Panc1 (cell line): ENCODE results near the gene ITGB6. TPM values are rescaled to one million over a fixed set of nuclear protein-coding genes. Genes with fewer than 3 reads are reported as not detected.

Experiments
- ATAC-seq: fragments of 200-7000 bp; cut with Tn5 transposase; 2 replicates; pipeline ENCODE4 v1.9.1; 2020; ENCODE audit warnings: mild to moderate bottlenecking, moderate library complexity
- BruUV-seq: library from RNA; stranded (reverse); fragments of 400-500 nt; replicated peaks from 2 replicates; lab custom pipeline; 2021; lab: Mats Ljungman, UMichigan
- CTCF ChIA-PET: fragments of 300-600 bp; sonication (Branson Sonifier 250); formaldehyde crosslinking; loops from one replicate; lab custom pipeline; 2022; ENCODE audit warnings: antibody characterized with exemption; lab: Charles Lee
- POLR2A ChIA-PET: fragments of 300-600 bp; sonication (Branson Sonifier 250); formaldehyde crosslinking; loops from one replicate; lab custom pipeline; 2022; ENCODE audit warnings: antibody characterized with exemption; lab: Charles Lee
- DNase-seq: peaks from one replicate; pipeline ENCODE4 v3.0.0-alpha.2; 2010; ENCODE audit warnings: low read depth, low spot score
- H3K27ac ChIP-seq: 2 replicates; pipeline ENCODE4 v1.5.1; 2011; ENCODE audit warnings: mild to moderate bottlenecking, low read length, inconsistent platforms
- H3K27me3 ChIP-seq: fragments of 200-500 bp; sonication (Bioruptor generic); 2 replicates; pipeline ENCODE4 v1.6.0; 2014; ENCODE audit warnings: low read length, inconsistent platforms; ENCODE audit not compliant: control insufficient read depth, insufficient read depth
- H3K36me3 ChIP-seq: fragments of 200-500 bp; sonication (Bioruptor generic); 2 replicates; pipeline ENCODE4 v1.5.1; 2014; ENCODE audit warnings: inconsistent platforms, mild to moderate bottlenecking, low read length, moderate library complexity; ENCODE audit not compliant: control insufficient read depth, insufficient read depth
- H3K4me1 ChIP-seq: 2 replicates; pipeline ENCODE4 v1.5.1; 2011; ENCODE audit warnings: inconsistent platforms, mild to moderate bottlenecking, low read length, moderate library complexity; ENCODE audit not compliant: control insufficient read depth, insufficient read depth
- H3K4me3 ChIP-seq, 2 experiments: 2 replicates each; pipeline ENCODE4 v1.5.1; 2011 to 2012; ENCODE audit warnings: low read depth in 2 of 2, low read length in 2 of 2, mild to moderate bottlenecking in 2 of 2, inconsistent platforms in 1 of 2, moderate library complexity in 1 of 2
- H3K9me3 ChIP-seq: fragments of 200-500 bp; sonication (Bioruptor generic); 2 replicates; pipeline ENCODE4 v1.5.1; 2014; ENCODE audit warnings: low read depth, mild to moderate bottlenecking, inconsistent platforms, low read length, moderate library complexity; ENCODE audit not compliant: control insufficient read depth, insufficient read depth
- CTCF ChIP-seq: fragments of 450-650 bp; IDR thresholded peaks from 2 replicates; pipeline ENCODE4 v1.5.1; 2017; ENCODE audit warnings: mild to moderate bottlenecking
- POLR2AphosphoS5 ChIP-seq: IDR thresholded peaks from 2 replicates; pipeline ENCODE4 v1.6.1; 2012; ENCODE audit warnings: mild to moderate bottlenecking, low read depth, low read length, moderate library complexity
- REST ChIP-seq, 2 experiments: IDR thresholded peaks; 2 replicates each; pipeline ENCODE4 v1.6.1; 2011 to 2012; ENCODE audit warnings: low read depth in 2 of 2, control low read depth in 1 of 2, low read length in 1 of 2, mild to moderate bottlenecking in 1 of 2, moderate library complexity in 1 of 2; ENCODE audit not compliant: insufficient read depth in 1 of 2
- SIN3A ChIP-seq: IDR thresholded peaks from 2 replicates; pipeline ENCODE4 v1.6.1; 2012; ENCODE audit warnings: low read depth, mild to moderate bottlenecking, low read length, moderate library complexity, borderline replicate concordance; ENCODE audit not compliant: insufficient read depth
- TCF7L2 ChIP-seq: IDR thresholded peaks from 2 replicates; pipeline ENCODE4 v1.6.1; 2011; ENCODE audit warnings: mild to moderate bottlenecking, low read depth, low read length, inconsistent platforms
- in situ Hi-C: cut with HindIII; loops from 2 replicates; pipeline ENCODE4 v1.10.0; 2016; ENCODE audit warnings: low sequenced_read_pairs, low pct_unique_long_range_greater_than_20kb
- intact Hi-C: fragments of 100-400 bp; cut with micrococcal nuclease; formaldehyde crosslinking; loops from one replicate; pipeline ENCODE4 v1.10.0; 2022; ENCODE audit not compliant: unreplicated experiment
- total RNA-seq: library from RNA; stranded (reverse); gene quantifications from one replicate; pipeline ENCODE4 v1.2.1, GENCODE V29; 2021; ENCODE audit not compliant: unreplicated experiment

Gene ITGB6
- total RNA-seq, 1 experiment from 2014 or later, result 0.08 TPM

- no peak overlapping the region for H3K4me3 ChIP-seq
- in situ Hi-C loops (no loop called here), intact Hi-C loops (no loop called here)
- peaks cover 41% of the 10 kb centered on the region for H3K4me1 ChIP-seq
- DNase-seq (no peak), ATAC-seq (no peak)
- POLR2A ChIA-PET, result no interaction called here
- peaks cover 5% of the 10 kb centered on the region; the same call in 1 of the 2 replicates for H3K9me3 ChIP-seq
- H3K36me3 ChIP-seq, result no peaks in the 10 kb centered on the region
- TF ChIP-seq TCF7L2 (no peak), REST (IDR thresholded peaks at IDR 0.05; ENCODE audit: insufficient read depth in 1 of 2, low read depth in 2 of 2, low read length in 1 of 2) (no peak), SIN3A (no peak), CTCF (no peak), POLR2AphosphoS5 (no peak)
- BruUV-seq, result no TSS peak
- CTCF ChIA-PET, result no interaction called here
- peak overlapping the region; percentile 98 for H3K27ac ChIP-seq
- no peaks in the 10 kb centered on the region for H3K27me3 ChIP-seq
Observed at GRCh38 chr2:160203007-160203406, 2.9 kb upstream of the ITGB6 start.

- Histone ChIP-seq H3K4me3 (no peak overlapping the region), H3K27ac (peak overlapping the region; percentile 98), H3K36me3 (no peaks in the 10 kb centered on the region), H3K4me1 (peaks cover 30% of the 10 kb centered on the region), H3K27me3 (no peaks in the 10 kb centered on the region), H3K9me3 (peaks cover 5% of the 10 kb centered on the region; the same call in 1 of the 2 replicates)
- DNase-seq (no peak), ATAC-seq (no peak)
- no TSS peak for BruUV-seq
- TF ChIP-seq SIN3A (no peak), POLR2AphosphoS5 (no peak), REST (IDR thresholded peaks at IDR 0.05; ENCODE audit: insufficient read depth in 1 of 2, low read depth in 2 of 2, low read length in 1 of 2) (no peak), CTCF (no peak), TCF7L2 (no peak)
- in situ Hi-C loops (no loop called here), intact Hi-C loops (no loop called here)
- ChIA-PET CTCF (no interaction called here), POLR2A (no interaction called here)
Observed at GRCh38 chr2:160201849-160202539, 1.9 kb upstream of the ITGB6 start.
